GM12878 (cell line): ENCODE data around the gene EPHB1. TPM values are rescaled to one million over a fixed set of nuclear protein-coding genes. Genes with fewer than 3 reads are reported as not detected.

Experiments
- ATAC-seq: fragments of 200-7000 bp; cut with Tn5 transposase; 3 replicates; pipeline ENCODE4 v1.9.1; 2020; ENCODE audit warnings: mild to moderate bottlenecking, moderate library complexity
- BruUV-seq: library from RNA; stranded (reverse); fragments of 400-500 nt; replicated peaks from 2 replicates; lab custom pipeline; 2021; lab: Mats Ljungman, UMichigan
- CTCF ChIA-PET: fragments of 300-600 bp; sonication (Branson Sonifier 250); formaldehyde crosslinking; extraction: SDS; loops from one replicate; lab custom pipeline; 2021; ENCODE audit warnings: inconsistent platforms; lab: Yijun Ruan, JAX
- POLR2A ChIA-PET: fragments of 350-600 bp; formaldehyde crosslinking; extraction: SDS; loops from one replicate; lab custom pipeline; 2021; ENCODE audit warnings: inconsistent platforms; lab: Charles Lee
- RAD21 ChIA-PET: fragments of 300-600 bp; sonication (Branson Sonifier 250); formaldehyde crosslinking; loops from one replicate; lab custom pipeline; 2023; ENCODE audit warnings: antibody characterized with exemption; ENCODE audit not compliant: unreplicated experiment; lab: Charles Lee
- SMC1A ChIA-PET: fragments of 300-600 bp; sonication (Branson Sonifier 250); formaldehyde crosslinking; loops from one replicate; lab custom pipeline; 2023; ENCODE audit not compliant: unreplicated experiment, uncharacterized antibody; lab: Charles Lee
- DNase-seq: peaks from one replicate; pipeline ENCODE4 v3.0.0-alpha.2; 2011; ENCODE audit warnings: low read depth, low spot score
- FAIRE-seq: peaks from 3 replicates; lab custom pipeline; 2011; peaks lifted over from hg19 to GRCh38; lab: Jason Lieb, UNC
- H2AFZ ChIP-seq: 2 replicates; pipeline ENCODE4 v1.6.0; 2011; ENCODE audit warnings: low read depth, low read length, control low read depth; ENCODE audit not compliant: control insufficient read depth
- H3K27ac ChIP-seq: 2 replicates; pipeline ENCODE4 v1.5.1; 2011; ENCODE audit warnings: control low read depth; ENCODE audit not compliant: control insufficient read depth, insufficient read depth
- H3K27me3 ChIP-seq, 2 experiments: replicated peaks in 1 of 2; 2 replicates each; pipeline versions ENCODE4 v1.6.0 to v1.6.1; 2011; ENCODE audit warnings: low read length in 1 of 2; ENCODE audit not compliant: control insufficient read depth in 2 of 2, insufficient read depth in 2 of 2
- H3K36me3 ChIP-seq, 2 experiments: 2 replicates each; pipeline ENCODE4 v1.5.1; 2011; ENCODE audit warnings: low read length in 1 of 2; ENCODE audit not compliant: control insufficient read depth in 2 of 2, insufficient read depth in 2 of 2
- H3K4me1 ChIP-seq: 2 replicates; pipeline ENCODE4 v1.6.1; 2011; ENCODE audit warnings: mild to moderate bottlenecking, low read length, moderate library complexity, mixed read lengths; ENCODE audit not compliant: control insufficient read depth, insufficient read depth
- H3K4me2 ChIP-seq: 2 replicates; pipeline ENCODE4 v1.6.0; 2011; ENCODE audit warnings: control low read depth; ENCODE audit not compliant: control insufficient read depth, insufficient read depth
- H3K4me3 ChIP-seq: fragments of 200-600 bp; sonication (generic); 2 replicates; pipeline ENCODE4 v1.5.1; 2016
- H3K79me2 ChIP-seq: 2 replicates; pipeline ENCODE4 v1.6.0; 2011; ENCODE audit warnings: low read length; ENCODE audit not compliant: control insufficient read depth, insufficient read depth
- H3K9ac ChIP-seq: 2 replicates; pipeline ENCODE4 v1.8.0; 2011; ENCODE audit warnings: low read length, control low read depth, mixed read lengths; ENCODE audit not compliant: control insufficient read depth, insufficient read depth
- H3K9me3 ChIP-seq: replicated peaks from 3 replicates; pipeline ENCODE4 v1.5.1; 2011; ENCODE audit warnings: mild to moderate bottlenecking, low read length; ENCODE audit not compliant: control insufficient read depth, insufficient read depth
- H4K20me1 ChIP-seq: 2 replicates; pipeline ENCODE4 v1.6.0; 2011; ENCODE audit not compliant: control insufficient read depth, insufficient read depth
- FOS ChIP-seq: IDR thresholded peaks from 3 replicates; pipeline ENCODE4 v1.6.1; 2011; ENCODE audit warnings: borderline replicate concordance; ENCODE audit not compliant: insufficient read length; ENCODE audit errors: extremely low read depth
- POLR2AphosphoS2 ChIP-seq: IDR thresholded peaks from 2 replicates; pipeline ENCODE4 v1.6.1; 2011; ENCODE audit warnings: low read depth, mild to moderate bottlenecking, low read length, improper control_type of control experiment, moderate library complexity
- POU2F2 ChIP-seq: IDR thresholded peaks from 3 replicates; pipeline ENCODE4 v1.6.1; 2011; ENCODE audit warnings: low read depth, mild to moderate bottlenecking, low read length, borderline replicate concordance
- RAD51 ChIP-seq: fragments of 450-650 bp; IDR thresholded peaks from 2 replicates; pipeline ENCODE4 v1.6.1; 2016; ENCODE audit warnings: moderate library complexity, mild to moderate bottlenecking, inconsistent platforms
- WGBS: methylation state at CpG from one replicate; pipeline ENCODE4 v1.1.6; 2016; ENCODE audit warnings: low lambda C conversion rate; ENCODE audit not compliant: insufficient replicate concordance, insufficient coverage; ENCODE audit errors: missing lambda C conversion rate; 5-methylcytosine and 5-hydroxymethylcytosine counted together
- in situ Hi-C: fragments of 300-500 bp; cut with MboI; formaldehyde crosslinking; loops from 9 replicates; pipeline ENCODE4 v1.14.3; 2018; ENCODE audit warnings: mixed read lengths
- intact Hi-C: fragments of 100-400 bp; cut with micrococcal nuclease; formaldehyde crosslinking; loops from one replicate; pipeline ENCODE4 v1.14.2; 2022; ENCODE audit not compliant: unreplicated experiment
- polyA plus RNA-seq, 11 experiments: library from polyadenylated mRNA; depleted of rRNA in 4 of 11; unstranded in 6 of 11; stranded (reverse) in 5 of 11; fragments of >200 nt; fragmentation: Nextera tagmentation in 4 of 11; fragmentation: Illumina TruSeq in 1 of 11; extraction: Ambion mirVana in 4 of 11; extraction: Trizol in 1 of 11; gene quantifications; 1 replicate in 1 of 11; 2 replicates in 10 of 11; pipeline versions ENCODE4 v1.2.1 to v1.2.3, GENCODE V29; 2011 to 2016; ENCODE audit warnings: inconsistent platforms in 2 of 11, missing spikeins in 2 of 11, low read depth in 1 of 11
- total RNA-seq, 4 experiments: library from RNA; depleted of rRNA in 3 of 4; stranded (reverse); fragments of >200 nt in 3 of 4; fragmentation: Illumina TruSeq in 1 of 4; extraction: Trizol in 1 of 4; gene quantifications; 2 replicates each; pipeline versions ENCODE4 v1.2.1 to v1.2.3, GENCODE V29; 2013 to 2021
- TF ChIP-seq, protein P1 (sequence below): fragments of 450-650 bp; IDR thresholded peaks from 2 replicates; pipeline ENCODE4 v1.6.1; 2017; ENCODE audit warnings: mild to moderate bottlenecking

The EPHB1 gene
- total and polyA plus RNA-seq, 10 of the 15 experiments (the other 5 are each of a cell fraction or from before 2014, with no cell fraction given) = 0.33 to 23.8 (median 1.2) TPM

- no peak for DNase-seq
Measured at GRCh38 chr3:135216659-135217058, 421.6 kb downstream of the EPHB1 start.

More at GRCh38 chr3:135216659-135217058, 421.6 kb downstream of the EPHB1 start:
- CTCF ChIA-PET = interaction anchor here (0.6 kb wide), 1 partner anchor 176 kb away, joined by 3 read pairs; no protein-coding TSS in a partner anchor
- RAD21 ChIA-PET = no interaction called here
- SMC1A ChIA-PET = no interaction called here
- BruUV-seq = no TSS peak
- intact Hi-C loops (no loop called here), in situ Hi-C loops (no loop called here)
- POLR2A ChIA-PET = no interaction called here
- Histone ChIP-seq H3K9ac (no peak overlapping the region), H3K4me3 (no peak overlapping the region), H3K27ac (no peak overlapping the region), H3K27me3 (no peaks in the 10 kb centered on the region), H3K79me2 (no peaks in the 10 kb centered on the region), H3K36me3 (peaks cover 0 to 9% of the 10 kb centered on the region in 2 experiments; a peak in 1 of 4 replicates), H3K4me2 (no peak overlapping the region), H3K9me3 (no peaks in the 10 kb centered on the region; the same call in 2 of the 3 replicates), H2AFZ (no peak overlapping the region), H3K4me1 (0 out of 2 replicates have a peak, but pooled peaks cover 4% of the 10 kb centered on the region), H4K20me1 (no peaks in the 10 kb centered on the region)
- TF ChIP-seq, protein P1, sequence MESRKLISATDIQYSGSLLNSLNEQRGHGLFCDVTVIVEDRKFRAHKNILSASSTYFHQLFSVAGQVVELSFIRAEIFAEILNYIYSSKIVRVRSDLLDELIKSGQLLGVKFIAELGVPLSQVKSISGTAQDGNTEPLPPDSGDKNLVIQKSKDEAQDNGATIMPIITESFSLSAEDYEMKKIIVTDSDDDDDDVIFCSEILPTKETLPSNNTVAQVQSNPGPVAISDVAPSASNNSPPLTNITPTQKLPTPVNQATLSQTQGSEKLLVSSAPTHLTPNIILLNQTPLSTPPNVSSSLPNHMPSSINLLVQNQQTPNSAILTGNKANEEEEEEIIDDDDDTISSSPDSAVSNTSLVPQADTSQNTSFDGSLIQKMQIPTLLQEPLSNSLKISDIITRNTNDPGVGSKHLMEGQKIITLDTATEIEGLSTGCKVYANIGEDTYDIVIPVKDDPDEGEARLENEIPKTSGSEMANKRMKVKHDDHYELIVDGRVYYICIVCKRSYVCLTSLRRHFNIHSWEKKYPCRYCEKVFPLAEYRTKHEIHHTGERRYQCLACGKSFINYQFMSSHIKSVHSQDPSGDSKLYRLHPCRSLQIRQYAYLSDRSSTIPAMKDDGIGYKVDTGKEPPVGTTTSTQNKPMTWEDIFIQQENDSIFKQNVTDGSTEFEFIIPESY = no peak
- TF ChIP-seq POLR2AphosphoS2 (no peak), RAD51 (no peak), FOS (no peak), POU2F2 (peak; percentile 32; the same call in 1 of the 3 replicates)
- ATAC-seq (peak; percentile 81), FAIRE-seq (no peak)
- 40% methylated on average over 3 of the region's 3 CpGs for WGBS
